ENCODE measurements around the gene ADAM21.
"Not testable (repeated sequence)": the region's sequence is repeated elsewhere in the genome, so short reads cannot be mapped to it uniquely, and the experiment has no call there.

ADAM21 gene

DNA sequence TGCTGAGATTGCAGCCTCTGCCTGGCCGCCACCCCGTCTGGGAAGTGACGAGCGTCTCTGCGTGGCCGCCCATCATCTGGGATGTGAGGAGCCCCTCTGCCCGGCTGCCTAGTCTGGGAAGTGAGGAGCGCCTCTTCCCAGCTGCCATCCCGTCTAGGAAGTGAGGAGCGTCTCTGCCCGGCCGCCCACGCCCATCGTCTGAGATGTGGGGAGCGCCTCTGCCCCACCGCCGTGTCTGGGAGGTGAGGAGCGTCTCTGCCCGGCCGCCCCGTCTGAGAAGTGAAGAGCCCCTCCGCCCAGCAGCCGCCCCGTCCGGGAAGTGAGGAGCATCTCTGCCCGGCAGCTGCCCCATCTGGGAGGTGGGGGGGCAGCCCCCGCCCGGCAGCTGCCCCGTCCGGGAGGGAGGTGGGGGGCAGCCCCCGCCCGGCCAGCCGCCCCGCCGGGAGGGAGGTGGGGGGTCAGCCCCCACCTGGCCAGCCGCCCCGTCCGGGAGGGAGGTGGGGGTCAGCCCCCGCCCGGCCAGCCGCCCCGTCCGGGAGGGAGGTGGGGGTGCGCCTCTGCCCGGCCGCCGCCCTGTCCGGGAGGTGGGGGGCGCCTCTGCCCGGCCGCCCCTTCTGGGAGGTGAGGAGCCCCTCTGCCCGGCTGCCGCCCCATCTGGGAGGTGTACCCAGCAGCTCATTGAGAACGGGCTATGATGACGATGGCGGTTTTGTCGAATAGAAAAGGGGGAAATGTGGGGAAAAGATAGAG lies 25.6 kb downstream of the ADAM21 start:
- H3K36me3 ChIP-seq (ENCODE audit: control insufficient read depth, insufficient read depth, low read length); H3K4me3 ChIP-seq (ENCODE audit: extremely low read depth, insufficient read depth, low read length, poor library complexity, severe bottlenecking); H3K9me3 ChIP-seq (ENCODE audit: control insufficient read depth, low read length); H3K4me1 ChIP-seq (ENCODE audit: control insufficient read depth, insufficient read depth, low read length, poor library complexity, severe bottlenecking); H3K27ac ChIP-seq (ENCODE audit: low read depth, low read length, severe bottlenecking): not testable (repeated sequence)
- 86 to 98% methylated on average over 11 to 26 of the region's 57 CpGs for WGBS, 2 experiments (ENCODE audit: insufficient coverage in 2 of 2)

DNA sequence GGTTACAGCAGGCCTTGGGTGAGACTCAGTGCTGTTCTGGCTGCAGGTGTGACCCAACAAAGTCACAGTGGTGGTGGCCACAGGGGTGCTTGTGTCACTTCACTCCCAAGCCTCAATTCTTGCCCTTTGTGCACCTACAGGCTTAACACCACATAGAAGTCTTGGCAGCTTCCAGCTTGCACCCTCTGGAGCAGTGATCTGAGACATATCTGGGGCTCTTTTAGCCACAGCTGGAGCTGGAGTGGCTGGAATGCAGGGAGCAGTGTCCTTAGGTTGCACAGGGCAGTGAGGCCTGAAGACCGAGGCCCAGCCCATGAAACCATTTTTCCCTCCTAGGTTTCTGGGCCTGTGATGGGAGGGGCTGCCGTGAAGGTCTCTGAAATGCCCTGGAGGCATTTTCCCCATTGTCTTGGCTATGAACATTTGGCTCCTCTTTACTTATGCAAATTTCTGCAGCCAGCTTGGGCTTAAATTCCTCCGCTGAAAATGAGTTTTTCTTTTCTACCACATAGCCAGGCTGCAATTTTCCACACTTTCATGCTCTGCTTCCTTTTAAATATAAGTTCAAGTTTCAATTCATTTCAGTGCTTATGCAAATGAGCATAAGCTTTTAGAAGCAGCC lies 37.7 kb downstream of the ADAM21 start:
- Histone ChIP-seq H3K27ac (ENCODE audit: low read depth, low read length, severe bottlenecking) (no peak overlapping the region), H3K4me1 (ENCODE audit: control insufficient read depth, insufficient read depth, low read length, poor library complexity, severe bottlenecking) (no peaks in the 10 kb centered on the region), H3K9me3 (ENCODE audit: control insufficient read depth, low read length) (peaks cover 34% of the 10 kb centered on the region), H3K36me3 (ENCODE audit: control insufficient read depth, insufficient read depth, low read length) (no peaks in the 10 kb centered on the region), H3K4me3 (ENCODE audit: extremely low read depth, insufficient read depth, low read length, poor library complexity, severe bottlenecking) (no peak overlapping the region)
- 70 to 75% methylated on average over 2 to 3 of the region's 3 CpGs for WGBS, 2 experiments (ENCODE audit: insufficient coverage in 2 of 2)

DNA sequence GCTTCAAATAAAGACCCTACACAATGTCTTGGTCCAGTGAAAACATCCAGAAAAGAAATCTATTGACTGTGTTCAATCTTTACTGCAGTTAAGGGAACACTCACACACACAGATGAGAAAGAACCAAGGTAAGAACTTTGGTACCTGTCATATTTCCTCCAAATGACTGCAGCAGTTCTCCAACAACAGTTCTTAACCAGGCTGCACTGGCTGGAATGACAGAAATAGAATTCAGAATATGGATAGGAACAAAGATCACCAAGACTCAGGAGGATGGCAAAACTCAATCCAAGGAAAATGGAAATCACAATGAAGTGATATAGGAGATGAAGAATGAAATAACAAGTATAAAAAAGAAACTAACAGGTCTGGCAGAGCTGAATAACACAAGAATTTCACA lies 46.2 kb downstream of the ADAM21 start:
- Histone ChIP-seq H3K36me3 (ENCODE audit: control insufficient read depth, insufficient read depth, low read length) (no peaks in the 10 kb centered on the region), H3K4me1 (ENCODE audit: control insufficient read depth, insufficient read depth, low read length, poor library complexity, severe bottlenecking) (no peaks in the 10 kb centered on the region), H3K9me3 (ENCODE audit: control insufficient read depth, low read length) (peaks cover 6% of the 10 kb centered on the region), H3K27ac (ENCODE audit: low read depth, low read length, severe bottlenecking) (no peak overlapping the region), H3K4me3 (ENCODE audit: extremely low read depth, insufficient read depth, low read length, poor library complexity, severe bottlenecking) (no peak overlapping the region)

Data from mesodermal cell (in vitro differentiated cells).